ENCODE data around the gene XIRP1. TPM values are rescaled to one million over a fixed set of nuclear protein-coding genes. Genes with fewer than 3 reads are reported as not detected.

The XIRP1 gene
- total and polyA plus RNA-seq, 5 experiments from 2014 or later = not detected

DNA sequence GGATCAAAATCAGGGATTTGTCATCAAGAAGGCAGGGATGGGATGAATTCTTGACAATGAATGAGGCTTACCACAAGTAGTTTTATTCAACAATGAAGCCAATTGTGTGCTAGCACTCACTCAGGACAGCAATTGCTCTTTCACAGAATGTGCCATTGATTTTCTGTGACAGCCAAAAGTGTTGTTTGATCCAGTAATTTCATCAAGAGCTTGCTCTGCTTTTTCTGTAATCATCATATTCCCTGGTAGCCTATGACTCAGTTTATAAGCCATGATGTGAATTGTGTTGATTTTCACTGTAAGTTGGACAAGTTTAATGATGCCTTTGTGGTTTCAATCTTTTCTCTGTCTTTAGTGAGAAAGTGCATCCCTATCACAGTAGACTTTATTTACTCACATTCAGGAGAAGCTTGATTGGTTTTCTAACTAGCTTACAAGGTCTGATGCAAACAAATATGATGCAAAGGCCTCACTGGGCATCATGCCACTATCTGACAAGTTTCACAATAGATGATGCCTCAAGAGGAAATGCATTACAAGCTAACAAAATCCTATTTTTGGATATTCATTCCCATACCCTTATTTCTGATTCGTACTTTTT lies 25.4 kb downstream of the XIRP1 start:
- no peaks in the 10 kb centered on the region for H3K4me1 Mint-ChIP-seq
- peaks cover 0 to 3% (median 0%) of the 10 kb centered on the region in 5 donors for H3K27me3 Mint-ChIP-seq
- no peaks in the 10 kb centered on the region for H3K9me3 Mint-ChIP-seq
- POLR2A ChIA-PET = no interaction called here
- H3K4me3 Mint-ChIP-seq = no peak overlapping the region
- DNase-seq = no peak
- ATAC-seq = no peak
- no peak overlapping the region for H3K27ac Mint-ChIP-seq
- H3K36me3 Mint-ChIP-seq = no peaks in the 10 kb centered on the region

DNA sequence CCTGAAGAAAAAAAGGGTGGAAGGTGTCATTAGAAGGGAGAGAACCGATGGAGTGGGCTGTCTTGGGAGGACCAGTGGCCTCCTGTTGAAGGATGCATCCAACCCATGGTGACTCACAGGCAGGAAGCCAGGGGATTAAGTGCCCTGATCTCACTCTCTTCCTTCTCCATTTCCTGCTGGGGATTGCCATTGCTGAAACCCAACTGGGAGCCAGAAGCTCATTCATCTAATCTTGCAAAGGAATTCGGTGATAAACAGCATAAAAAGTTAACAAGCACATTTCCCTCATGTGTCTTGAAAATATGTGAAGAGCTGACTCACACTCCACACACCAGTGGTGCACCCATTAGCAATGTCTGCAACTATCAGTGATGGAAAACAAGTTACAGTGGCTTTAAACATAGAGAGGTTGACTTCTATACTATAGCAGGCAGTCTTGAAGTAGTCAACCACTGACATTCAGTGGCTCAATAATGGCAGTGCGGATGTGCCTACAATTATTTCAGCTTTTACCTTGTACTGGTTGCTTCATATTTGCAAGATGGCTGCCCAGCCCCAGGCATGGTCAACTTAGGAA lies 26.2 kb downstream of the XIRP1 start:
- peak overlapping the region in 1 of 10 donors; percentile 49 for H3K27ac Mint-ChIP-seq
- no peaks in the 10 kb centered on the region for H3K9me3 Mint-ChIP-seq
- H3K36me3 Mint-ChIP-seq = no peaks in the 10 kb centered on the region
- H3K4me3 Mint-ChIP-seq = no peak overlapping the region
- POLR2A ChIA-PET = no interaction called here
- DNase-seq (peak in 1 of 10 donors; percentile 11), ATAC-seq (peak; percentile 43 to 62)
- peaks cover 0 to 3% (median 0%) of the 10 kb centered on the region in 5 donors for H3K27me3 Mint-ChIP-seq
- H3K4me1 Mint-ChIP-seq = no peaks in the 10 kb centered on the region

DNA sequence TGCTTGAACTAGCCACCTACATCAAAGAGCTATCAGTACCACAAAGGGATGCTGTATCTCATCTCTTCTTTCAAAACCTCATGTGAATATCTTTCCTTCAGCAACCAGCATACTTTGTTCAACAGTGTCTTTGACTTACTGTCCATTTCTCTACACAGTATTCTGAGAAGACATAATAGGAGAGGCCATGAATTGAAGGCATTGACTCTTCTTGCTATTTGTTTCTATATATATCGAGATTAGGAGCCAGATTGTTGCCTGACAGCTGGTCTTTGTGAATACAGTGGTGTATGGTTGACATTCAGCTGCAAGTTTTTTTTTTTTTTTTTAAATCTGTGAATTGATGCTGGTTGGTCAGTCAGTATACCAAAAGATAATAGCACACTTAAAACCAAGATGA lies 26.9 kb downstream of the XIRP1 start:
- Mint-ChIP-seq H3K27me3 (peaks cover 0 to 3% (median 0%) of the 10 kb centered on the region in 5 donors), H3K4me1 (no peaks in the 10 kb centered on the region), H3K36me3 (no peaks in the 10 kb centered on the region), H3K27ac (peak overlapping the region in 1 of 10 donors; percentile 55), H3K4me3 (no peak overlapping the region), H3K9me3 (no peaks in the 10 kb centered on the region)
- POLR2A ChIA-PET = no interaction called here
- DNase-seq (no peak), ATAC-seq (no peak)

DNA sequence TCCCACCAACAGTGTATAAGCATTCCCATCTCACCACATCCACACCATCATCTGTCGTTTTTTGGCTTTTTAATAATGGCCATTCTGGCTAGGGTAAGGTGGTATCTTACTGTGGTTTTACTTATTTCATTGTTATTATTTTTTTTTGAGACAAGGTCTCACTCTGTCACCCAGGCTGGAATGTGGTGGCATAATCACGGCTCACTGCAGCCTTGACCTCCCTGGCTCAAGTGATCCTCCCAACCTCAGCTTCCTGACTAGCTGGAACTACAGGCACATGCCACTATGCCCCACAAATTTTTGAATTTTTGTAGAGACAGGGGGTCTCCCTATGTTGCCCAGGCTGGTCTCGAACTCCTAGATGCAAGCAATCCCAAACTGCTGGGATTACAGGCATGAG lies 28.0 kb downstream of the XIRP1 start:
- DNase-seq = no peak
- Mint-ChIP-seq H3K4me3 (no peak overlapping the region), H3K9me3 (no peaks in the 10 kb centered on the region), H3K27ac (no peak overlapping the region), H3K27me3 (peaks cover 0 to 3% (median 0%) of the 10 kb centered on the region in 5 donors), H3K36me3 (no peaks in the 10 kb centered on the region), H3K4me1 (no peaks in the 10 kb centered on the region)
- ATAC-seq = no peak
- POLR2A ChIA-PET = no interaction called here

DNA sequence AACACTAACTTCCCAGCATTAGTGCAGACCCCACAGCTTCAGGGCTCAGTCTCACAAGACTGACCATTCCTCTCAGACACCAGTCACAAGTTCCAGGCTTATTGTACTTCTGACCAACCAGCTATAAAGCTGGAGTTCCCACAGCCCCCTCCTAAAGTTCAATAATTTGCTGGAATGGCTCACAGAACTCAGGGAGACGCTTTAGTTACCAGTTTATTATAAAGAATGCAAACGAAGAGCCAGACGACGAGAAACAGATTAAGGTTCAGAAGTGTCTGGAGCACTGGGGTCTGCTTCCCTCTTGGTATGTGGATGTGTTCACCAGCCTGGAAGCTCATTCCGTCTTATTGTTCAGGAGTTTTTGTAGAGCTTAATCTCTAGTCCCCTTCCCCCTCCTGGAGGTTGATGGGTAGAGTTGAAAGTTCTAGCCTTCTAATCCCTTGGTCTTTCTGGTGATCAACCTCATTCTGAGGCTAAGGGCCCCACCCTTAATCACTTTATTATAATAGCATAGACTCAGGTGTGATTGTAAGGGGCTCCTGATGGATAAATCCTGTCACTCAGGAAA lies 34.2 kb downstream of the XIRP1 start:
- H3K36me3 Mint-ChIP-seq = no peaks in the 10 kb centered on the region
- POLR2A ChIA-PET = interaction anchor here (1.5 kb wide), 1 partner anchor 11 kb away, joined by 3 read pairs; no protein-coding TSS in a partner anchor
- ATAC-seq (no peak), DNase-seq (no peak)
- no peak overlapping the region for H3K27ac Mint-ChIP-seq
- H3K4me3 Mint-ChIP-seq = no peak overlapping the region
- H3K4me1 Mint-ChIP-seq = peaks cover 6 to 25% (median 14%) of the 10 kb centered on the region in 4 donors
- H3K9me3 Mint-ChIP-seq = no peaks in the 10 kb centered on the region
- H3K27me3 Mint-ChIP-seq = peaks cover 0 to under 1% (median 0%) of the 10 kb centered on the region in 5 donors

DNA sequence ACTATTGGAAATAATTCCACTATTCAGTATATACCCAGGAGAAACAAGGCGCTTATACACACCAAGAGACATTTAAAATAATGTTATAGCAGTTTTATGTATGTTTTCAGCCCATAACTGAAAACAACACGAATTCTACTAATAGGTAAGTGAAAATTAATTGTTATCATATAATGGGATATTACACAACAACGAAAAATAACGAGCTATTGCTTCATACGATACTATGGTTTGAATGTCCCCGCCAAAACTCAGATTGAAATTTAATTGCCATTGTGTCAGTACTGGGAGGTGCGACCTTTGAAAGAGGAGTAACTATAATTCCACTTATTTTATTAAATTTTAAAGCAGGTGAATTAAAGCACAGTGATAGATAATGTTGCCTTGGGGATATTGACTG lies 35.0 kb downstream of the XIRP1 start:
- Mint-ChIP-seq H3K27me3 (no peaks in the 10 kb centered on the region), H3K4me1 (peaks cover 9 to 28% (median 19%) of the 10 kb centered on the region in 4 donors), H3K4me3 (no peak overlapping the region), H3K36me3 (no peaks in the 10 kb centered on the region), H3K9me3 (no peaks in the 10 kb centered on the region), H3K27ac (peak overlapping the region in 1 of 10 donors; percentile 41)
- POLR2A ChIA-PET = interaction anchor here (1.5 kb wide), 1 partner anchor 10 kb away, joined by 3 read pairs; no protein-coding TSS in a partner anchor
- no peak for DNase-seq
- no peak for ATAC-seq

DNA sequence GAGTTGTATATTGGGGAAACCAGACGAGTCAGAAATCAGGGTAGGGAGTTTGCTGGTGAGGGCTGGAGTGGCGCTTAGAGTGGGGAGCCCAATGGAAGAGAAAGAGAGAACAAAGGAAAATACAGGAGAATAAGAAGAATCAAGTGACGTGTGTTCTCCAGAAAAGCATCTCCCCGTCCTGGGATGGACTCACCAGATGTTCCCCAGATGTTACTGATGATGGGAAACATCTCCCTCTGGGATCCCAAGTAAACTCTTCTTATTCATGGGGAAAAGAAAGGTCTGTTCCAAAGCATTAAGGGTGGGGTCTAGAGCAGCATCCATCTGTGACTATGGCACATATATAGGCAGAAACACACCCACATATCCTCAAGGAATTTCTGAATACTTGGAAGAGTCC lies 36.0 kb downstream of the XIRP1 start:
- H3K27ac Mint-ChIP-seq = peak overlapping the region in 7 of 10 donors; percentile 1 to 93 (median 76)
- H3K4me1 Mint-ChIP-seq = peaks cover 15 to 36% (median 28%) of the 10 kb centered on the region in 4 donors
- H3K4me3 Mint-ChIP-seq = no peak overlapping the region
- POLR2A ChIA-PET = no interaction called here
- H3K36me3 Mint-ChIP-seq = no peaks in the 10 kb centered on the region
- no peaks in the 10 kb centered on the region for H3K9me3 Mint-ChIP-seq
- H3K27me3 Mint-ChIP-seq = no peaks in the 10 kb centered on the region
- ATAC-seq (no peak), DNase-seq (no peak)

DNA sequence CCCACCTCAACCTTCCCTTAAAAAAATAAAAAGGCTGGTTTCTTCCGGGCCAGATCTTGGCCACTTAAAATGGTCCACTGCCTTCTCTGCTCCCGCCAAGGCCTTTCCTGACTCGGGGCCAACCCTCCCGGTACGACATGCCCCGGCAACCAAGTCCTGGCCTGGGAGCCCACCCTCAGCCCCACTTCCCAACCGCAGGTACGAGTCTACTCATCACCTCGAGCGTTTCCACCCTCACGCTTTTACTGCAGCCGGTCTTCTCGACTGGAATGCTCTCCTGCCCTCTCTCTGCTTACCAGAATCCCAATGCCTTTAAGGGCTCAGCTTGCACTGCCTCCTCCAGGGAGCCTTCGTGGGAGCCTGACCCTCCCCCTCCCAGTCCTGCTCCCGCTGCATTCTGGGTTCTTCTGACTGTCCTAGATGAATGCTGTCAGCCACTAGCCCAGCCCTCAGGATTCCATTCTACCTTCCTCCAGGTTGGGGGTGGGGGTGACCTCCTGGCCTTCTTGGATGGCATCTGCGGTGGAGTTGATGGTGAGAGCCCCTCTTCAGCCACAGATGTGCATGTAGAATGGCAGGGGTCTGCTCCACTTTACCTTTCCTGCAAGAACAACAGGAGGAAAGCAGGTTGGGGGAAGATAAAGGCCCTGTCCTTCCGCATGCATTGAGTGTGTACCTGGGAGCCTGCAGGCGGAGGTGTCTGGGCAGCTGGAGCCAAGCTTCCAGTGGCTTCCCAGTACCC lies 37.9 kb downstream of the XIRP1 start:
- Mint-ChIP-seq H3K9me3 (no peaks in the 10 kb centered on the region), H3K4me1 (peaks cover 31 to 56% (median 48%) of the 10 kb centered on the region in 4 donors), H3K4me3 (peak overlapping the region; percentile 67 to 88 (median 80)), H3K27ac (peak overlapping the region; percentile 76 to 98 (median 92)), H3K27me3 (no peaks in the 10 kb centered on the region), H3K36me3 (no peaks in the 10 kb centered on the region)
- no peak for ATAC-seq
- no peak for DNase-seq
- POLR2A ChIA-PET = interaction anchor here (1.3 kb wide), 1 partner anchor 23 kb away, joined by 6 read pairs; no protein-coding TSS in a partner anchor

DNA sequence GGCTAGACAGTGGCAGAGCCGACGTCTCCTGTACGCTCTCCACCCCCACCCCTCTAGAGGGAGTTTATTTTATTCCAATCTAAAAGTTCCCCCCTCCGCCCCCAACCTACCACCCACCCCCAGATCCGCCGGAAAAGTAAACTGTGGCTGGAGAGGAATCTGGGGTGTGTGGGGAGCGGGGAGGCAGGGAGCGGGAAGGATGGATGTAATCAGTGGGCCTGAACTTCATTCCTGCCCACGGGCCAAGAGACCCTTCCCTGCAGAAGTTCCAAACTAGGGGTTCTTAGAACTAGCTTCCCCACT lies 38.5 kb downstream of the XIRP1 start:
- no peaks in the 10 kb centered on the region for H3K9me3 Mint-ChIP-seq

DNA sequence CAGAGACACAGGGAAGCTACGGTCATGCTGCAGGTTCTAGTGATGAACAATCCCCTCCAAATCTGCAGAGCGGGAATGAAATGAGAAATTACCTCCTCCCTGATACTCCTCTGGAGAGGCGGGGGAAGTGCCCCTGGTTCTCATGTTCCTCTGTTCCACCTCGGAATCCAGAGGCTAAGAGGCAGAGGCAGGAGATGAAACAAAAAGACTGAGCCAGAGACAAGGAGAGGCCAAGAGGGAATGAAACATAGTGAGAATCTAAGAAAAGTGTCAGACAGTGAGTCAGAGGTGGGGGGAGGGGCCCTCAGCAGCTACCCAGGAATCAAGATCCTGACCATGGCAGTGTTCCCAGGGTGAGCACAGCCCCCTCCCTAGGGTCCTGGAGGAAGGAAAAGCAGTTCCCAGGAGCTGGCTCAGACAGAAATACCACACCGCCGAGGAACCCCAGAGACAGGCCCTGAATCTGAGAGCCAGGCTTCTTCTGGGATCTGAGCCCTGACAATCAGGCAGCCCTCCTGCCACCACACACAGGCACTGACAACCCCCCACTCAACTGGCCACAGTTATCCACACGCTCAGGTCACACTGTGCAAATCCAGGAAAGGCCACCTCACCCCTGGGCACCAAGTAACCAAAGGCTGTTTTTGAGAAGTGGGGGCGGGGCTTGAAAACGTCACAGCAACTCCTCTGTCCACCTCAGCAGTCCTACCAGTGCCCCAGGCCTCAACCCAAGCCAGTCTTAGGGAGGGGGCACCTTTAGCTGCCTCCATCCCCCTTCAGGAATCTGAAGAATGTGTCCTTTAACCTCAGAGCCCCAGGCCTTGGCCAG lies 41.4 kb downstream of the XIRP1 start:
- Mint-ChIP-seq H3K9me3 (no peaks in the 10 kb centered on the region), H3K27me3 (no peaks in the 10 kb centered on the region), H3K4me3 (peak overlapping the region; percentile 87 to 99 (median 96)), H3K4me1 (peaks cover 59 to 86% (median 80%) of the 10 kb centered on the region in 4 donors), H3K36me3 (peaks cover 0 to 12% (median 0%) of the 10 kb centered on the region in 3 donors), H3K27ac (peak overlapping the region; percentile 95 to 100 (median 99))
- ATAC-seq = no peak
- POLR2A ChIA-PET = interaction anchor here (0.6 to 1.8 kb wide), 5 partner anchors 23 to 256 kb away, joined by 3 to 5 read pairs (median 3); partner anchors contain the start of genes RPSA and TTC21A
- peak in 2 of 10 donors; percentile 27 to 37 for DNase-seq

More for the DNA sequence above, 38.5 kb downstream of the XIRP1 start:
- peaks cover 36 to 61% (median 53%) of the 10 kb centered on the region in 4 donors for H3K4me1 Mint-ChIP-seq
- ATAC-seq (no peak), DNase-seq (no peak)
- H3K4me3 Mint-ChIP-seq = peak overlapping the region; percentile 67 to 88 (median 80)
- POLR2A ChIA-PET = no interaction called here
- H3K36me3 Mint-ChIP-seq = no peaks in the 10 kb centered on the region
- H3K27ac Mint-ChIP-seq = peak overlapping the region; percentile 76 to 98 (median 91)
- H3K27me3 Mint-ChIP-seq = no peaks in the 10 kb centered on the region

DNA sequence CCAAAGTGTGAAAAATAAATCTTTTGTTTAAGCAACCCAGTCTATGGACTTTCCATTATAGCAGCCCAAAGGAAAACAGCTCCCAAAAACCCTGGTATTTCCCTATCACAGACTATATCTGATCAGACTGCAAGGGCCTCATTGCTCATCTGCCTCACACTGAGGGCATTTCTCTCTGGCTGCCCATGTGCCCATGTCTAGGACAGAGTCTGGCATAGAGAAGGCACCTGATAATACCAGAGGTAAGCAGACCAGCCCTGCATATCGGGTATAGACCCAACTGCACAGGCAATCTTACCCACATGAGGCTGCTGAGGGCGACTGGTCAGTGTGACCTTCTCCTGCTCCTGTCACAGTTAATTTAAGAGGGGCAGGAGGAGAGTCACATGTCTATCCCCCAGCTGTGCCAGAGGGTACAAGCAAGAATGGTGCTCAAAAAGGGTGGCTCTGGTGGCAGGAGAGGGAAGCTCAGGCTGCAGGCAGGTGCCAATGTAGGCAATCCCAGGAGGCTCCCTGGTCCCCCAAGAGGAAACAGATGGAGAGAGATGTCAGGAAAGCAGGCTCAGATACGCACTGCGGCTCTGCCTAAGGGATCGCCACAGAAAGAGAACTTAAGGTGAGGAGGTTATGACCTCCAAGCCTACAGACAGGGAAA lies 42.1 kb downstream of the XIRP1 start:
- Mint-ChIP-seq H3K9me3 (no peaks in the 10 kb centered on the region), H3K4me1 (peaks cover 59 to 82% (median 78%) of the 10 kb centered on the region in 4 donors), H3K27me3 (no peaks in the 10 kb centered on the region), H3K27ac (peak overlapping the region; percentile 95 to 100 (median 99)), H3K36me3 (peaks cover 0 to 20% (median 0%) of the 10 kb centered on the region in 3 donors), H3K4me3 (peak overlapping the region; percentile 87 to 99 (median 96))
- POLR2A ChIA-PET = interaction anchor here (1.2 to 1.8 kb wide), 4 partner anchors 22 to 99 kb away, joined by 3 to 5 read pairs (median 4); partner anchors contain the start of gene TTC21A
- ATAC-seq (no peak), DNase-seq (no peak)
